NCI-H526 treated with DMSO at 0.1 percent for 48 hours (cell line): Measurements from ENCODE around the gene SLC22A4.

Experiments used
- DNase-seq: peaks from one replicate; lab custom pipeline; 2025; lab: John Stamatoyannopoulos, UW

Gene SLC22A4

GRCh38 chr5:132300577-132301343, 6.6 kb downstream of the SLC22A4 start:
- no peak for DNase-seq

- no peak for DNase-seq
Measured at GRCh38 chr5:132301344-132302271, 7.4 kb downstream of the SLC22A4 start.

GRCh38 chr5:132302413-132302812, 8.2 kb downstream of the SLC22A4 start:
- no peak for DNase-seq

GRCh38 chr5:132303589-132303988, 9.4 kb downstream of the SLC22A4 start:
- no peak for DNase-seq

- DNase-seq: no peak
Measured at GRCh38 chr5:132305420-132305819, 11.2 kb downstream of the SLC22A4 start.

GRCh38 chr5:132308701-132309100, 14.5 kb downstream of the SLC22A4 start:
- DNase-seq: no peak

GRCh38 chr5:132309679-132310078, 15.5 kb downstream of the SLC22A4 start:
- DNase-seq: no peak

GRCh38 chr5:132310141-132310834, 16.1 kb downstream of the SLC22A4 start:
- DNase-seq: no peak

GRCh38 chr5:132313366-132313765, 19.2 kb downstream of the SLC22A4 start:
- DNase-seq: no peak

GRCh38 chr5:132313961-132314432, 19.8 kb downstream of the SLC22A4 start:
- no peak for DNase-seq

GRCh38 chr5:132315529-132316067, 21.4 kb downstream of the SLC22A4 start:
- DNase-seq: no peak

GRCh38 chr5:132319975-132320374, 25.8 kb downstream of the SLC22A4 start:
- no peak for DNase-seq

- DNase-seq: no peak
Measured at GRCh38 chr5:132321109-132321721, 27.0 kb downstream of the SLC22A4 start.

- DNase-seq: no peak
Measured at GRCh38 chr5:132322266-132322665, 28.1 kb downstream of the SLC22A4 start.

GRCh38 chr5:132323202-132323601, 29.0 kb downstream of the SLC22A4 start:
- DNase-seq: no peak

GRCh38 chr5:132325691-132326090, 31.5 kb downstream of the SLC22A4 start:
- DNase-seq: no peak

GRCh38 chr5:132327252-132327955, 33.2 kb downstream of the SLC22A4 start:
- no peak for DNase-seq

- DNase-seq: no peak
Measured at GRCh38 chr5:132334812-132335211, 40.6 kb downstream of the SLC22A4 start.

GRCh38 chr5:132335402-132335801, 41.2 kb downstream of the SLC22A4 start:
- DNase-seq: no peak

- DNase-seq: no peak
Measured at GRCh38 chr5:132339502-132339901, 45.3 kb downstream of the SLC22A4 start.
